GM19438 (cell line): ENCODE results near the gene ATP2B1.

ENCODE experiments used
- ATAC-seq: cut with Tn5 transposase; IDR thresholded peaks from one replicate; pipeline ENCODE4 v1.9.1; 2021; ENCODE audit warnings: low read depth; ENCODE audit not compliant: unreplicated experiment

Gene ATP2B1

DNA sequence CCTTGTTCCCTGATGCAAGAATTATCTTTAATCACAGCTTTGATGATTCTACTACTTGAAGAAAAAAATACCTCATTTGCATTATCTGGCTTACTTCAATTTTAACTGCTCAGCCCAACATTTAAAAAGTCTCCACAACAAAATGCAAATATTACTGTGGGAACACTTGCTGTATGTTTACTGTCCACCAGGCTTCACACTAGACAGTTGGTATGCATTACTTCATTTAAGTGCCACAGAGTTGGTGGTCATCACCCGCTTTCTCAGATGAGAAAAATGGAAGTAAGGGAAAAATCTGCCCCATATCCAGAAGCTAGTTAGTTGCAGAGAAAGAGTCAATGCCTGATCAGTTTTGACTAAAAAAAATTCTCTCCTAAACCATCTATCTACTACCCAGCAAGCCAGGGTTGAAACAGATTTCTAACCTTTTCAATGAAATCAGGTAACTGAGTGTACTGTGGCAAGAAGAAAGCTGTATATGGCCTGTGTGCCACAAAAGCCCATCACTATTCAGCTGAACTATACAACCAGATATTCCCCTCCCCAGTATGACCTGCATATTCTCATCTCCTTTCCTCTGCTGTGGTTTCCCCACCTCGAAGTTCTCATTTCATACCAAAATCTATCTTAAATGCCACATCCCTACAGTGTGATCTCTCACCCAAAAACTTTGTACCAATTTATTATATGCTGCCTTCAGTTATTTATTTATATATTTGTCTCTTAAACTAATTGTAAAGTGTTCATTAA is 90.3 kb downstream of the ATP2B1 start:
- ATAC-seq = no peak

DNA sequence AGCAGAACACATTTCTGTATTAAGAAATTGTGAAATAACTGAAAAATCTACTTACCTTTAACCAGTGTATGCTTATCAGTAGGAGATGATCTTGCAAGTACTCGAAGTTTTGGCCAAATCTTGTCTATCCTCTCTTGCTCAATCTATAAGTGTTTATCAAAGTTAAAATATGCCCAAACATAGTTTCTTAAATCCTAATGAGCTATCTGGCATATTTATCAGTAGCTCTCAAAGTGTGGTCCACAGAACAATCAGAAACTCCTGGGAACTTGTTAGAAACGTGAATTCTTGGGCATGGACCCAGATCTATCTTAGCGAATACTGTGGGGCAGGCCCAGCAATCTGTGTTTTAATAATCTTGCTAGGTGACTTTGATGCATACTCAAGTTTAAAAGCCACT is 98.3 kb downstream of the ATP2B1 start:
- no peak for ATAC-seq

DNA sequence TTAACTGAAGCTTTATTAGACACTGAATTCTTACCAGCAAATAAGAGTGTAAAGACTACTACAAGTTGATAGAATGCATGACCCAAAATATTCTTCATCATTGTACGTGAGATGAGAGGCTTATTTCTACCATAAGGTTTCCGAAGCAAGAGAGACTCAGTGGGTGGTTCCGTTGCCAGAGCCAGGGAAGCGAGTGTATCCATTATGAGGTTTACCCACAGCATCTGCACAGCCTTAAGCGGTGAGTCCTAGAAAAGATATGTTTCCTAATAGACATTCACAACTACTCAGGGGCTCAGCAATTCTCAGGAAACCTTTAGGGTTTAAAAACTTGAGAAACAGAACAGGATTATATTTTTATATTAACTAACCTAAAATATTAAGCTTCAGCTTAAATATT is 105.0 kb downstream of the ATP2B1 start:
- ATAC-seq = no peak

DNA sequence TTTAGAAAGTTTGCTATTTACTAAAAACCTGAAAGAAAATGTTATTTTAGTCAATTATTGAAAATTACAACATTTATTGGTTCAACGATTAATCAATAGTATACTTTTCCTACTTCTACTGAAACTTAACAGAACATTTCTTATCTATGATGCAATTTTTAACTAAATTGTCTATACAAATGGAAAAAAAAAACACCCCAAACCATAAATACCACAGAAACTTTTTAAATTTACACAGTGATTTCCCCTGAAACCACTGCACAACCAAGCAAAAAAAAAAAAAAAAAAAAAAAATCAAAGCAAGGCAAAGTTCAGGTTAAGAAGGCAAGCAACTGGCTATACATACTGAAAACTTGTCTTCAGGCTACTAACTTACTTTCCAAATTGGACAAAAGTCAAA is 110.9 kb downstream of the ATP2B1 start:
- ATAC-seq = peak; percentile 61

DNA sequence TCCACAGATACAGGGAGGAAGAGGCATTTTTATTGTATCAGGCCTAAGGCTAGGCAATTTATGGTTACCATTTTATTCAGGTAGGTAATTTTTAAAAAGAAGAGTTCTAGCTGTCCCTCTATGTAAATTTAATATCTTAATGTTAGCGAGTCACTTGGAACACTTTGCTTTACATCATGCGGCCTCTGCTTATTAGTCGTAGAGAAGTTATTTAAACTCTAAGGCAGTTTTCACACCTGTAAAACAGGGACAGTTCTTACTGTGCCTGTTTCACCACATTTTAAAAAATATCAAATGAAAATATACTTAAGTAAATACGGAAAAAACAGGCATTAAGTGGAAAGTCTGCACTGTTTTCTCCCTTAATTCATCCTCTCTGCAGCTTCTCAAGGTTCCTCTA is 111.4 kb downstream of the ATP2B1 start:
- no peak for ATAC-seq

DNA sequence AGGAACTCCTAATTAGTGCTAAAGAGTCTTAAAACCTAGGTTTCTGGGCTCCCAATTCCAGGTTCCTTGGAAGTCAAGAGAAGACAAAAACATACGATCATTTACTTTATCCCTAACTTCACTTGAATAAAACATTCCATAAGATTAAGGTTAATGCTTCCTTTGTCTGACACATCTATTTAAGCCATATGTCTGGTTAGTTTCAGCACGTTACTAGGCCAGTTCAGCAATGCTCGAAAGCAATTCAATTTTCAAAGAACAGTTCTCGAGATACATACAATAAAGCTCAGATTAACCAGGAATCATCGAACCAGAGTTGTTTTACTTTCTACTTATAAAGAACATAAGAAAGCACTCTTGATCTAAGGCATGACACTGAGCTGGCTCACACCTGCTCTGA is 114.8 kb downstream of the ATP2B1 start:
- no peak for ATAC-seq

DNA sequence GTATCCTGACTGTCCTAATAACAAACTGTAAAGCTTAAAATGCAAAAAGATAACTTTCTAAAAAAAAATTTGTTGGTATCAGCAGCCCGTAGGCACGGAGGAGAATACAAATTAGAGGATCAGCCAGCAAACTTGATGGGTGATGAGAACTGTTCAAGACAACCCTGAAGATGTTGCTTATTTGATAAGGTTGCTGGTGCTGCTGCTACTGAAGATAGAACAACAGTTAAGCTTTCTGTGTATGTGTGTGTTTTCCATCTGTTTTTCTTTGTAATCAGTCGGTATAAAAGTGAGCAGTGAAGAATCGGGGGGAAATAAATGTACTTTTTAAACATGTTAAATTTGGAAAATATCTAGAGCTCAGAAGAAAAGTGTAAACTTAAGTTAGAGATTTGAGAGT is 115.4 kb downstream of the ATP2B1 start:
- ATAC-seq = no peak

DNA sequence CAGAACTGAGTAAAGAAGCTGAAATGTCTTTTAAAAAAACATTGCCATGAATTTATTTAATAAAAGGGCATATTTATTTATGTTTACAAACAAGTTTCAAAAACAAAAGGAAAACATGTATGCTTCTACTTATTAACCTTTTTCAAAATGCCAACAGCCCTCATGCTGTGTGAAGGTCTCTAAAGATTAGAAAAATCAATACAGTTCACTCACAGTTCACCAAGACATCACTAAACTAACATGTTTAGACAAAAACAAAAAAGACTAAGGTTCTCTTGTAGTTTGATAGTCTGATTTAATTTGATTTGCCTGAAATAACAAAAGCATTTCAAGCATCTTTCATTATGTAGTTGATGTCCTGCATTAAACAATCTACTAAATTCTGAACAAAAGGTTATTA is 118.9 kb downstream of the ATP2B1 start:
- no peak for ATAC-seq

DNA sequence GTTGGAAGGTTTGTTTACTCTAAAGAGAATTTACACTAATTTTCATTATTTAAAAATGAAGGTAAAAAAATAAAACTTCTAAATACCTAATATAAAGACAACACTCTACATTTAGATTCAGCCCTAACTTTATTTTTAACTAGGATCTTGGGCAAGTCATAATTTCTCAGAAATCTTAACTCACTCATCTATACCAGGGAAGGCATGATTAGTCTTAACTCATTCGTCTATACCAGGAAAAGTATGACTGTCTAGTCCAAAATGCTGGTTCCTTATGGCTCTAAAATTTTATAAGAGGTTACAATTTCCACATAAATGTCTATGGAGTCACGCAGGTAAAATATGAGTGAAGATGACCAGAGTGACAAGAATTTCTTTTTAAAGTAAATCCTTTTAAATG is 130.1 kb downstream of the ATP2B1 start:
- ATAC-seq = no peak

DNA sequence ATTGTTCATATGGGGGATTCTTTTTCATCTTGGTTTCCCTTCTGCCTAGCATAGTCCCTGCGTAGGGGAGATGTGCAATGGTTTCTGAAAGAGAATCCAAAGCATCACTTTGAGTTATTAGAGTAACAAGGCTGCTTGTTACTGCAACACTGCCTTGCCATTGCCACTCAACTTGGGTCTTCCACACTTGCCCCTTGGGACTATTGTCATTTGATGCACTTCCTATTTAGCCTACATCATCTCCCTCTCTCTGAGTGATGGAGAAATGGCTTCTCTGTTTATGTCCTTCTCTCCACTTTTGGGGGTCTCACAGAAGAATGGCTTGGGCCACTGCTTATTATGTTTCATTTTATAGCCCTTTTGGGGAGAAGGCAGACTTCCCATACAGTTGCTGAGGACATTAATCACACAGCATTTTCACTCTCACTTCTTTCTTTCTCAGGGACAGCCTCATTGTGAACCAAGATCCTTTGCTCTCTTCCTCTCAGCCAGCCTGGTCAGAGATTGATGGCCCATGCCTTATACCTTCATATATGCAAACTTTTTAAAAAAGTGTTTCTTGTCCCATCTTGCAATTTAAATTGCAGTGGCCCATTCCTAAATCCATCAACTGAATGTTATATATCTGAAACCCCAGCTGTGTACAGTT is 131.9 kb downstream of the ATP2B1 start:
- ATAC-seq = no peak

DNA sequence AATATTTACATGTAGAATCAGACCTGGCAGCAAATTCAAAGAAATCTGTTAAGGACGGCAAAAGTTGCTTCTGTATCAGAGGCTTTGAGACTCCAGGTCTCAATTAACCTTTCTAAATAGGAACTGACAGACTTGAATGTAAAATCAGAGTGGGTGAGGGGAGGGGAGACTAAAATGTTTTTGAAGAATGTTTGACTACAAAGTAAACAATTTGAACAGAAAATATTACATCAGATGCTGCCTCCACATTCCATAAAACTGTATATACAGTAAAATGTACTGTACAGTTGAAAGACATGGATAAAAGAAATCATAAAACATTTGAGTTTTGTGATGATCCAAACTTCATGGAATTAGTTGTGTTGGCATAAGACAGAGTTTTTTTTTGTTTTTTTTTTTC is 133.3 kb downstream of the ATP2B1 start:
- ATAC-seq = no peak

DNA sequence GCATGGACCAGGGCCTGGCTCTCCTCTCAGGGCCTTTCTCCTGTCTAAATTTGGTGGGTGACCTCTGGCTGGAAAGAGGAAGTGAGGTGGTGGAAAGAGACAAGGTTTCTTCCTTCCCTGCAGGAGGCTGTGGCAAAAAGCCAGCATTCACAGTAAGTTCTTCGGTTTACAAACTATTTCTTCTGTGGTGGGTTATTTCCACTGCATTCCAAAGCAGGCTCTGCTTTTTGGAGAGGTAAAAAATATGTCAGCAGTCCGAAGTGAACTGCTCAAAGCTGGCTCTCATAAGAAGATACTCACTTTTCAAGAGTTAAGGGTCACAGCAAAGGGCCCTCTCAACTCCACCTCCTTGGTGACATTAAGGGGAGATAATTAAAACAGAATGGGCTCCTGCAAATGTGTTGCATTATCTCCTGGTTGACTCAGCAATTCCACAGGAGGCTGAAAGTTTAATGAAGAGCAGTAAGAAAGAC is 133.9 kb downstream of the ATP2B1 start:
- ATAC-seq = no peak

DNA sequence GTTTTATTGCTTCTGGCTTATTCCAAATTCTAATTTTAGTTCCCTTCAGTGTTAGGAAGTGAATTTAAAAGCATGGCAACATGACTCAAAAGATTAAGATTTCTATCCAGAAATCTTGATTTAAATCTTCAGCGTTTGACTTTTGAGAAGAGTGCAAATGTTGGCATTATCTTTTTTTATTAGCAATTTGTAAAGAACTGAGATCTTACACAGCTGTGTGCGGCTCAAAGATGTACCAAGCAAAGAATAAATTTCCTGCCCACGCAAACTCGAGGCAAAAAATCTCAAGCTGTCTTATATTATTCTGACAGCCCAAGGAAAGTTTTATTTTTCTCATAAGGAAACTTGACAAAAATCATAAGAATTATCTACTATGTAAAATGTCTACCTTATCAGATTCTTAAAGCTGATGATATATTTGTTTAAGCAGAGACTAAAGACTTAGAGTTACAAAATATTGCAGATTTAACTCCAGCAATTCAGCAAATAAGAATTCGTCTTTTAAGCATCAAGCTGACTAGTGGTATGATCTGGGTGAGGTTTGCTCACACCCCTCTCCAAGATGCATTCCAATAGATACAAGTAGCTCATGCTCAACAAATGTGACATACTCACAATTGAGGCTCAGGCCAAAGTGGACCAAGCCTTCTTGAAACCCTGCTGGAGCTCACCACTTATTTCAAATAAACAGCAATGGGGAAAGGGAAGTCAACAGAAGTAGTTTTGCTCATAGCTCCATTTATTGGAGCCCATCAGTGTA is 135.4 kb downstream of the ATP2B1 start:
- ATAC-seq = no peak

DNA sequence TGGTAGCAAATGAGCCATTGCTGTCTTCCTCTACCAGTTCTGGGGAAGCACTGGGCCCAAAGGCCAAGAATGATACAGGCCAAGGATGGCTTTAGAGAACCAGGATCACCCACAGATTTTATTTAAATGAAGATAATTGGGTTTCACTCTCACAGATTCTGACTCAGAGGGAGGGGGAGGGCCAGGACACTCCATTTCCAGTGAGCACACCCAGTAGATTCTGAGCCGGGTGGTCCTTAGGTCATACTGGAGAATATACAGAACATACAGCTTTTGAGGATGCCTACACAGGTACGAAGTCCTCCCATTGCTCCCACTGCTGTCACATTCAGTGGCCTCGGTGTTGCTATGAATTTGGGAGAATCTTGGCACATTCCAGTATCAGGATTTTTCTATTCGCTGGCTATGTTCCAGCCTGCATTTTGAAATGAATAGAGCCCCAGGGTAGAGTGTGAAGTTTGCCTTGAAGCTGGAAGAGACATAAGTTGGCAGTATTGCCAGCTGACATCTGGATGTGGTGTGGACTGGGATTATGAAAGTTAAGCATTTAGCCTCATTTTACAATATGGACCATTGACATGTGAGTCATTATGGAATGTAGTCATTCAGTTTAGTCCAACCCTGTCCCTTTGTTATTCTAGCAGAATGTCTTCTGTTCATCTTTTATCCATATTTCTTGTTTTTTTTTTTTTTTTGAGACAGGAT is 137.0 kb downstream of the ATP2B1 start:
- ATAC-seq = no peak

DNA sequence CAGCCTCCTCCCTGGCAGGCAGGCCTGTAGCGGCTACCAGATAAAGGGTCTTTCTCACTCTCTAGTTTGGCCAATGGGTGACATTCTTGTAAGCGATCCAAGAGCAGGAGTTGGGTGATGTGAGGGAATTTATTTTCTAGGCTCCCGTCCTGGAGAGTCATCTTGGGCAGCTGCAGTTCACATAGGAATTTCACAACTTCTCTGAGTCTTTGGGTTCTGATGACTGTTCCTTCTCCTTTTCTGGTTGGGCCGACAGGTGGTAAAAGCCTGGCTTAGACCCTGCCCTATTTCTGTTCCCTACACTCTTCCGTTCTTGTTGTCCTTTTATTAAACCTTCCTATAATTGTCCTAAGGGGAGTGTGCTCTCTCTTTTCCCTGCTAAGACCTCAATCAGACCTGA is 140.2 kb downstream of the ATP2B1 start:
- ATAC-seq = no peak

DNA sequence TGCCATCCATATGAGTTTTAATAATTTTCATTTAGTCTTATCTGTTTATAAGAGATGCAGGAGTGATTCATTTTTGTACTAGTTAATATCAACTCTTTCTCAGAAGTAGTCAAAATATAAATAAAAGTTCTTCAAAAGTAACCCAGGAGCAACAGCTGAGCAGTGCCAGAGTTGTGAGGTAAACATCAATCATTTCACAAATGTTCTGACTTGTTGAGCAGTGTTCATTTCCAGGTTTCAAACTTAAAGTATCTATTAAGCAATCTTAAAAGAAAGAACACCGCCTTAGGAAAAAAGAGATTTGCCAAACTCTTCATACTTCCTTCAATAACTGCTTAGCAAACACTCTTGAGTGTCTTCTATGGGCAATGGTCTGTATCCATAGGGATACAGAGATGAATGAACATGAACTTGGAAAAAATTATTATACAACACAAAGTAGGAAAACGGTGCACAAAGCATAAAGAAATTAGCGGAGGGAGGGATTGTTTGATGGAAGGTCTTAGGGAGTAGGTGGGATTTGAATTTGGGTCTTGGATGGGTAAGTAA is 140.9 kb downstream of the ATP2B1 start:
- no peak for ATAC-seq

DNA sequence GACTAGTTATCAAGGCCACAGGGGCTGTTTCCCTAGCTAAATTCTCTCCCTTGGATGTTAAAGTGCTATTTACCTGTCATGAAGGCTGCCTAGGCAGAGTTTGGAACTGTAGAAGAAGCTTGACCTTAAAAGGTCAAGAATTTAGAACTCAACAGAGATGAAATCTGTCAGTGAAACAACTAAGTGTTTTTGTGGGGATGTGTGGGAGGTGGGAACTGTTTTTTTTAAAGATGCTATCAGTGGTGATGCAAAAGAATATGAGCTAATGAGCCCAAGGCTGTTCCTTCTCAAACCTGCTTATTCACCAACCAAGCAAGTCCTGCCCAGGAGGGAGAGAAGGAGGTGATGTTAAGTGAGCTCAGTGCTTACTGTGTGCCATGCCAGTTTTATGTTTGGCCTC is 142.0 kb downstream of the ATP2B1 start:
- no peak for ATAC-seq

DNA sequence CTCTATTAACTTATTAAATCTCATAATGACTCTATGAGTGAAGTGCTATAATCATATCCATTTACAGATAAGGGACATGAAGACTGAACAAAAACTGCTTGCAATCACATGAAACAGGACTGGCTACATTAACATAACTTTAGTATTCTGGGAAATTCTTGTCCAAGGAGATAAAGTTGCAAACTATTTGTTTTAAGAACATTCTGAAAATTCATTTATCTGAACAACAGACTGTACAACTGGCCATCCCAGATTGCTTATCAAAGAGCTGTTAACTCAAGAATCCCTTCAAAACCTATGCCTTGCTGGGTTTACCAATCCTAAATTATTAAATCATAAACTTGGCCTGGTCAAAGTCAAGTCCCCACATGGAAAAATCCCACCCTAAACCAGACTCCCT is 143.6 kb downstream of the ATP2B1 start:
- ATAC-seq = no peak

DNA sequence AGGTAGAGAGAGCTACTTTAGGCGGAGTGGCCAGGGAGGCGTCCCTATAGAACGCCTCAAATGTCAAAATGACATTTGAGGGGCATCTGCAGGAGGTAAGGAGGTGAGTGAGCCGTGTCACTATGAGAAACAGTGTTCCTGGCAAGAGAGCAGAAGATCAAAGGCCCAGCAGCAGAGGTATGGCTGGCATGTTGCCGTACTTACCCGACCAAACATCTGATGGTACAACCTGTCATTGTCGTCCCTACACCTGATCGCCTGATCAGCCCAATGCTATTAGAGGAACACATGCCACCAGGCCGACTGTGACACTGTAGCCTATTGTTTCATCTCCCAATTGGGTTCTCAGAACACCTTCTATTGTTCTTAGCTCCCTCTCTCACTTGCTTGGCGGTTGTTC is 148.9 kb downstream of the ATP2B1 start:
- no peak for ATAC-seq

DNA sequence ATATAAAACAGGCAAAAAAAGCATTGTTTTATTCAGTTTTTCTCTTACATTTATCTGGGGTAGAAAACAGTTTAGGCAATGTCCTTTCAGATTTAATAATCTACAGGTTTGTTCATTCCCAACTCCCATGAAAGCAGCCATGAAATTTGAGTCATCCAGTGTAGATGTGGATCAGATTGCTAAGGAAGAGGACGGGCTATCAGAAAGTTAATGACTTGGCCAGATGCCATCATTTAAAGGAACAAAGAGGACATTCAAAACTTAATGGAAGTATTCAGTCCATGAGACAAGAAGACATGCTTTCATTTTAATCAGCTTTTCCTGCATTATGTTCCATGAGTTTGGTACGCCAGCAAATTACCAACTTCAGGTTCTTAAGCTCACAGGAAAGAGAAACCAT is 151.7 kb downstream of the ATP2B1 start:
- no peak for ATAC-seq

DNA sequence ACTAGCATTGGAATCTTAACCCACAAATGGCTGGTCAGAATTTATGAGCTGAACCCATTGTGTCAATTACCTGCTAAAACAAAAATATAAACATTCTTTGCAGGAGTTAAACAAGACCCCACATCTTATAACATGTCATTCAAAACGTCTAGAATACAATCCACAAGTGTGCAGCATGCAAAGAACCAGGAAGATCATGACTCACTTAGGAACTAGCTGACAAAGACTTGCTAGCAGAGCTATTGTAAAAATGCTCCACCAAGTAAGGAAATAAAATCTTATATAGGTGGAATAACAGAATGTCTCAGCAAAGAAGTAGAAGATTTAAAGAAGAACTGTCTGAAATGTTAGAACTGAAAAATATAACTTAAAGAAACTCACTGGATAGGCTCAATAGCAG is 156.3 kb downstream of the ATP2B1 start:
- no peak for ATAC-seq
